ENCODE measurements around the gene RHOJ.

DNA sequence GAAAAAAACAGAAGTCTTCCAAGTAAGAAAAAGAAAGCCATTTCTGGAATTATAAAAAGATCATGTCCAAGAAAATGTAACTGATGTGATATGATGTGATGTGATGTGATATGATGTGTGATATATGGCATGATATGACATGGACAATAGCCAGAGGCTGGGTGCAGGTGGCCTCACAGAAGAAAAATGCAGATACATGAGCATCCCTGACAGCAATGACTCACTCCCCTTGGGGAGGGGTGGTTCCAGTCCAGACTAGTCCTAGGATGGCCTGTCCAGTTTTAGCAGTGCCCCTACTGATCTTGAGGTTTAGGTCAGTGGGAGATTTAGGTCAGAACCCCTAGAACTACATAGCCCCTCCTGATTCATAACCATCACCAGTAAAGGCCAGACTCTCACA is 3.5 kb upstream of the RHOJ start:
- TF ChIP-seq, protein P1, sequence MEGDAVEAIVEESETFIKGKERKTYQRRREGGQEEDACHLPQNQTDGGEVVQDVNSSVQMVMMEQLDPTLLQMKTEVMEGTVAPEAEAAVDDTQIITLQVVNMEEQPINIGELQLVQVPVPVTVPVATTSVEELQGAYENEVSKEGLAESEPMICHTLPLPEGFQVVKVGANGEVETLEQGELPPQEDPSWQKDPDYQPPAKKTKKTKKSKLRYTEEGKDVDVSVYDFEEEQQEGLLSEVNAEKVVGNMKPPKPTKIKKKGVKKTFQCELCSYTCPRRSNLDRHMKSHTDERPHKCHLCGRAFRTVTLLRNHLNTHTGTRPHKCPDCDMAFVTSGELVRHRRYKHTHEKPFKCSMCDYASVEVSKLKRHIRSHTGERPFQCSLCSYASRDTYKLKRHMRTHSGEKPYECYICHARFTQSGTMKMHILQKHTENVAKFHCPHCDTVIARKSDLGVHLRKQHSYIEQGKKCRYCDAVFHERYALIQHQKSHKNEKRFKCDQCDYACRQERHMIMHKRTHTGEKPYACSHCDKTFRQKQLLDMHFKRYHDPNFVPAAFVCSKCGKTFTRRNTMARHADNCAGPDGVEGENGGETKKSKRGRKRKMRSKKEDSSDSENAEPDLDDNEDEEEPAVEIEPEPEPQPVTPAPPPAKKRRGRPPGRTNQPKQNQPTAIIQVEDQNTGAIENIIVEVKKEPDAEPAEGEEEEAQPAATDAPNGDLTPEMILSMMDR (IDR thresholded peaks at IDR 0.05 in 2 of 3, conservative IDR thresholded peaks at IDR 0.05 in 1 of 3; ENCODE audit: borderline replicate concordance in 1 of 3, insufficient read depth in 1 of 3, low read depth in 2 of 3, low read length in 2 of 3) = no peak
- TF ChIP-seq, protein P2, sequence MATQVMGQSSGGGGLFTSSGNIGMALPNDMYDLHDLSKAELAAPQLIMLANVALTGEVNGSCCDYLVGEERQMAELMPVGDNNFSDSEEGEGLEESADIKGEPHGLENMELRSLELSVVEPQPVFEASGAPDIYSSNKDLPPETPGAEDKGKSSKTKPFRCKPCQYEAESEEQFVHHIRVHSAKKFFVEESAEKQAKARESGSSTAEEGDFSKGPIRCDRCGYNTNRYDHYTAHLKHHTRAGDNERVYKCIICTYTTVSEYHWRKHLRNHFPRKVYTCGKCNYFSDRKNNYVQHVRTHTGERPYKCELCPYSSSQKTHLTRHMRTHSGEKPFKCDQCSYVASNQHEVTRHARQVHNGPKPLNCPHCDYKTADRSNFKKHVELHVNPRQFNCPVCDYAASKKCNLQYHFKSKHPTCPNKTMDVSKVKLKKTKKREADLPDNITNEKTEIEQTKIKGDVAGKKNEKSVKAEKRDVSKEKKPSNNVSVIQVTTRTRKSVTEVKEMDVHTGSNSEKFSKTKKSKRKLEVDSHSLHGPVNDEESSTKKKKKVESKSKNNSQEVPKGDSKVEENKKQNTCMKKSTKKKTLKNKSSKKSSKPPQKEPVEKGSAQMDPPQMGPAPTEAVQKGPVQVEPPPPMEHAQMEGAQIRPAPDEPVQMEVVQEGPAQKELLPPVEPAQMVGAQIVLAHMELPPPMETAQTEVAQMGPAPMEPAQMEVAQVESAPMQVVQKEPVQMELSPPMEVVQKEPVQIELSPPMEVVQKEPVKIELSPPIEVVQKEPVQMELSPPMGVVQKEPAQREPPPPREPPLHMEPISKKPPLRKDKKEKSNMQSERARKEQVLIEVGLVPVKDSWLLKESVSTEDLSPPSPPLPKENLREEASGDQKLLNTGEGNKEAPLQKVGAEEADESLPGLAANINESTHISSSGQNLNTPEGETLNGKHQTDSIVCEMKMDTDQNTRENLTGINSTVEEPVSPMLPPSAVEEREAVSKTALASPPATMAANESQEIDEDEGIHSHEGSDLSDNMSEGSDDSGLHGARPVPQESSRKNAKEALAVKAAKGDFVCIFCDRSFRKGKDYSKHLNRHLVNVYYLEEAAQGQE (IDR thresholded peaks at IDR 0.05; ENCODE audit: low read depth) = no peak
- TF ChIP-seq ZNF274 (IDR thresholded peaks at IDR 0.05; ENCODE audit: low read depth, low read length) (no peak), FOSL1 (IDR thresholded peaks at IDR 0.05; ENCODE audit: low read depth) (no peak), POLR2AphosphoS5 (IDR thresholded peaks at IDR 0.05; ENCODE audit: low read depth, low read length) (no peak)
- TF ChIP-seq, protein P3, sequence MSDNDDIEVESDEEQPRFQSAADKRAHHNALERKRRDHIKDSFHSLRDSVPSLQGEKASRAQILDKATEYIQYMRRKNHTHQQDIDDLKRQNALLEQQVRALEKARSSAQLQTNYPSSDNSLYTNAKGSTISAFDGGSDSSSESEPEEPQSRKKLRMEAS (IDR thresholded peaks at IDR 0.05) = no peak
